ENCODE results near the gene FERMT3.

- TF ChIP-seq CTCF (IDR thresholded peaks at IDR 0.05) (no peak), POLR2A (IDR thresholded peaks at IDR 0.05) (no peak)
These were observed 22.7 kb downstream of the FERMT3 start for GRCh38 chr11:64229090-64229743.

Measured in Peyer's patch (tissue), 4 donors.